ENCODE results near the gene RSL24D1.

GRCh38 chr15:55170361-55170760, 26.4 kb downstream of the RSL24D1 start:
- no peak for TF ChIP-seq EP300 (IDR thresholded peaks at IDR 0.05)
- no peak for TF ChIP-seq POLR2A (IDR thresholded peaks at IDR 0.05)
